ENCODE data around the gene GALC.

Gene GALC

DNA sequence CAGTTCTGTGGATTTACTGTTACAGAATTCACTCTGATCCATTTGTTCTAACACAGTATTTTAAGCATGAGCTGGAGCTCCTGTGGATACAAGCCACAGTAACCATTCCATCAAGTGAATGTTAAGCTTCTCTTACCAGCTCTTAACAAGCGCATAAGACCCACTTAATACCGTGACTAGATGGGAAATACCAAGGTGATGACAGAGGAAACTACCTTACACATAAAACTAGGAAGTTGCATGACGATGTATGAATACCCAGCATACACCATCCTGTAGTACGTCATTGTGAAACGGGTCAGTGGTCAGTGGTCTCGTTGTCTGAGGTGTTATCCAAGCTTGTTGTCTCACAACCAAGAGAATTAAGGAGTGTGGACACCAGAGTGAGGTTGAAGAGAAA lies 2.0 kb upstream of the GALC start:
- Histone ChIP-seq H3K27me3 (no peaks in the 10 kb centered on the region), H3K4me1 (peaks cover 0 to 18% (median 5%) of the 10 kb centered on the region in 4 donors), H3K9me3 (no peaks in the 10 kb centered on the region), H3K36me3 (no peaks in the 10 kb centered on the region), H3K27ac (no peak overlapping the region), H3K4me3 (no peak overlapping the region)
- DNase-seq = no peak
- TF ChIP-seq, protein P1, sequence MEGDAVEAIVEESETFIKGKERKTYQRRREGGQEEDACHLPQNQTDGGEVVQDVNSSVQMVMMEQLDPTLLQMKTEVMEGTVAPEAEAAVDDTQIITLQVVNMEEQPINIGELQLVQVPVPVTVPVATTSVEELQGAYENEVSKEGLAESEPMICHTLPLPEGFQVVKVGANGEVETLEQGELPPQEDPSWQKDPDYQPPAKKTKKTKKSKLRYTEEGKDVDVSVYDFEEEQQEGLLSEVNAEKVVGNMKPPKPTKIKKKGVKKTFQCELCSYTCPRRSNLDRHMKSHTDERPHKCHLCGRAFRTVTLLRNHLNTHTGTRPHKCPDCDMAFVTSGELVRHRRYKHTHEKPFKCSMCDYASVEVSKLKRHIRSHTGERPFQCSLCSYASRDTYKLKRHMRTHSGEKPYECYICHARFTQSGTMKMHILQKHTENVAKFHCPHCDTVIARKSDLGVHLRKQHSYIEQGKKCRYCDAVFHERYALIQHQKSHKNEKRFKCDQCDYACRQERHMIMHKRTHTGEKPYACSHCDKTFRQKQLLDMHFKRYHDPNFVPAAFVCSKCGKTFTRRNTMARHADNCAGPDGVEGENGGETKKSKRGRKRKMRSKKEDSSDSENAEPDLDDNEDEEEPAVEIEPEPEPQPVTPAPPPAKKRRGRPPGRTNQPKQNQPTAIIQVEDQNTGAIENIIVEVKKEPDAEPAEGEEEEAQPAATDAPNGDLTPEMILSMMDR (IDR thresholded peaks at IDR 0.05) = no peak
- intact Hi-C loops (cut with DNase I; ENCODE audit: low total_unique reads) = no loop called here

DNA sequence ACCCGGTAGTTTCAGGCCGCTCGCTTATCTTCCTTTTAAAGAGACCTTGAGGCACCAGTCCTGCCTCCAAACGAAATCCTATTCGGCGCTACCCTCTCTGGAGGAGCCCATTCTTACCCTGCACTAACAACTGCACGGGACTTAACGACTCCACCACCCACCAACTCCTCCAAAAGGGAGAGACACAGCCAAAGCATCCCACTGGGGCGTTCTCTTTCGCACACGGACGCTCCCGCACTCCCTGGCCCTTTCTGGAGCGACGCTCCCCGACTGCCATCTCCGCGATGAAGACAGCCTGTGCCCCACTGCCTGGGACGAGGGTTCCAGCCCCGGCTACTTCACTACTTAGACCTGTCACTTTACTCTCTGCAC lies 650 bp downstream of the GALC start:
- TF ChIP-seq, protein P1 (IDR thresholded peaks at IDR 0.05) = no peak
- no peaks in the 10 kb centered on the region for H3K9me3 ChIP-seq
- no peaks in the 10 kb centered on the region for H3K27me3 ChIP-seq
- DNase-seq = peak in 1 of 2 donors; percentile 67
- no peaks in the 10 kb centered on the region for H3K36me3 ChIP-seq
- intact Hi-C loops (cut with DNase I; ENCODE audit: low total_unique reads) = no loop called here
- H3K4me1 ChIP-seq = peaks cover 0 to 18% (median 5%) of the 10 kb centered on the region in 4 donors
- peak overlapping the region; percentile 95 for H3K27ac ChIP-seq
- H3K4me3 ChIP-seq = peak overlapping the region; percentile 72 to 82

DNA sequence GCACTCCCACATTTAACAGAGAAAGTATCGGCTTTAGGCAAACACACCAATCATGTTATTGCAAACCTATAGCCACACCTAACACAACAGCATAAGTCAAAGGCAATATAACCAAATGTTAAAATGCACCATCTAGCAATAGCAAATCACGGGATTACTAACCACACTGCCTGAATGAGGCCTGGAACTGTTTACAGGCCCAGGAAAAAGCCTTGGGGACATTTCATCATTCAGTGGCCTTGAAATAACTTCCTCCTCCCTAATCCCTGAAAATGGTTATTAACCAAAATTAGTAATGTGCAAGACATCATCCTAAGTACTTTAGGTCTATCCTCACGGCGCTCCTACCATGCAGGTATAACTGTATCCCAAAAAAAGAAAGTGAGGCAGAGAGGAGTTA lies 2.3 kb downstream of the GALC start:
- Histone ChIP-seq H3K4me1 (peaks cover 0 to 18% (median 5%) of the 10 kb centered on the region in 4 donors), H3K9me3 (no peaks in the 10 kb centered on the region), H3K4me3 (no peak overlapping the region), H3K27me3 (no peaks in the 10 kb centered on the region), H3K27ac (no peak overlapping the region), H3K36me3 (peaks cover 0 to 9% (median 0%) of the 10 kb centered on the region in 3 donors)
- TF ChIP-seq, protein P1 (IDR thresholded peaks at IDR 0.05) = no peak
- intact Hi-C loops (cut with DNase I; ENCODE audit: low total_unique reads) = no loop called here
- no peak for DNase-seq

DNA sequence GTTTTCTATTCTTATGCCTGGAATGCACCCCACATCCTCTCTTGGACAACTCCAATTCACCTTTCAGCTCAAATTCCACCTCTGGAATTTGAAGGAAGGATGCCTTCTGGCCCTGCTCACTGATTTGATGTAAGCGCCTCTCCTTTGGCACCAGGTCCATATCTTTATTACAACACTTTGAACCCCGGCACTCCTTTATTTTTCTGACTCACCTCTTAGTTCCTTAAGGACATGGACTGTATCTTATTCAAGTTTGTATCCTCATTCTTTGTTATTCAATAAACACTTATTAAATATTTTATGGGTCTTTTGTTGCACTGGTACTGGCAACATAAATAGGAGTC lies 3.1 kb downstream of the GALC start:
- DNase-seq = no peak
- intact Hi-C loops (cut with DNase I; ENCODE audit: low total_unique reads) = no loop called here
- no peak overlapping the region for H3K27ac ChIP-seq
- peaks cover 0 to 18% (median 5%) of the 10 kb centered on the region in 4 donors for H3K4me1 ChIP-seq
- no peaks in the 10 kb centered on the region for H3K9me3 ChIP-seq
- TF ChIP-seq, protein P1 (IDR thresholded peaks at IDR 0.05) = no peak
- no peak overlapping the region for H3K4me3 ChIP-seq
- H3K36me3 ChIP-seq = peaks cover 0 to 12% (median 0%) of the 10 kb centered on the region in 3 donors
- no peaks in the 10 kb centered on the region for H3K27me3 ChIP-seq

DNA sequence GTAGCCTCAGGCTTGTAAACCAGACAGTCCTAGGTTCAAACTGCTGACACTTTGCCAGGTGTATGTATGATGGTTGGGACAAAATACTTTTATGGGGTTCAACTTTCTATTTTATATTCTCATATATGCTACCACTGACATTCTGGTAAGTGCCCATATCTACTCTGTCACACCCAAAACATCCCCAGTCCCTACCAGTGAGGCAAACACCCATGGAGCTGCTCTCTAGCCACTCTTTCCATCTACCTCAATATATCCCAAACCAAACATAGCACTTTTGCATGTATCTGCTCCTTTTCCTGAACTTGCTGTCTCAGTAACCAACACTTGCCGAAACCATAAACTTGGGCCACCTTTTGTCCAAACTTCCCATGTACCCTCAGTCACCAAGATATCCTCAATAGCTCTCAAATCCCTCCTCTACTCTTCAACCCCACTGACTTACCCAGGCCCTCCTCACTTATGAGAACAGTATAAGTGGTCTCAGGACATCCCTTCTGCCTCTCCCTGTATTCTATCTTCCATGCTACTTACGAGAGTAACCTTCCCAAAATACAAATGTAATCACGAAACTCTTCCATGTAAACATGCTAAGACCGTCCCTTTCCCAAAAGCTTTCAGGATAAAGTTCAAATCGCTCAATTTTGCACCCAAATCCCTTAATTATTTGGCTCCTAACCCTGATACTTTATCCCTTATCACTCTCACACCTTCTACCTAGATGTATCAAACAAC lies 3.6 kb downstream of the GALC start:
- Histone ChIP-seq H3K27ac (no peak overlapping the region), H3K4me1 (peaks cover 0 to 18% (median 5%) of the 10 kb centered on the region in 4 donors), H3K4me3 (no peak overlapping the region), H3K27me3 (no peaks in the 10 kb centered on the region), H3K9me3 (no peaks in the 10 kb centered on the region), H3K36me3 (peaks cover 0 to 12% (median under 1%) of the 10 kb centered on the region in 3 donors)
- TF ChIP-seq, protein P1 (IDR thresholded peaks at IDR 0.05) = no peak
- intact Hi-C loops (cut with DNase I; ENCODE audit: low total_unique reads) = no loop called here
- no peak for DNase-seq

Measured in tibial artery (tissue), 4 donors.